Esophagus muscularis mucosa (tissue), 4 donors: ENCODE results near the gene OR2L2. TPM values are rescaled to one million over a fixed set of nuclear protein-coding genes. Genes with fewer than 3 reads are reported as not detected.

ENCODE experiments used
- small RNA-seq, 3 donors: library from RNA; depleted of rRNA; stranded (forward); fragments of <200 nt; gene quantifications; one replicate each; pipeline ENCODE3, GENCODE V24; 2016
- total RNA-seq, 4 donors: library from RNA; depleted of rRNA; stranded (reverse); fragments of >200 nt; gene quantifications; one replicate each; pipeline versions ENCODE4 v1.1.0 to v1.2.1, GENCODE V29; 2016

OR2L2 gene
- total RNA-seq, 4 donors from 2014 or later: not detected

Small RNA genes within 50 kb of the gene (small RNA-seq; reads per million reads assigned to genes)
- gene RF00019: 0 reads per million in 3 donors

Other genes with a start within 250 kb of the OR2L2 start
- gene OR14A16, start 206.0 kb upstream of the OR2L2 start, total RNA-seq: not detected
- gene OR11L1, start 188.2 kb upstream of the OR2L2 start, total RNA-seq: not detected
- gene TRIM58, start 172.9 kb upstream of the OR2L2 start, total RNA-seq: 1 to 10 TPM in 2 of 4 donors, under 1 TPM in 2; 0.42 to 7.3 (median 1.9) TPM
- gene OR2W3, start 134.5 kb upstream of the OR2L2 start, total RNA-seq: 1 to 10 TPM in 1 of 4 donors, under 1 TPM in 2, not detected in 1; 0.34 to 1.9 (median 0.83) TPM
- gene OR2T8, start 109.8 kb upstream of the OR2L2 start, total RNA-seq: not detected
- gene OR2AJ1, start 105.2 kb upstream of the OR2L2 start, total RNA-seq: not detected
- gene OR2L8, start 81.2 kb upstream of the OR2L2 start, total RNA-seq: not detected
- not detected for gene OR2AK2, start 64.8 kb upstream of the OR2L2 start, total RNA-seq
- not detected for gene OR2L5, start 16.4 kb upstream of the OR2L2 start, total RNA-seq
- gene OR2L3, start 16.8 kb downstream of the OR2L2 start, total RNA-seq: not detected
- gene OR2L13, start 65.1 kb downstream of the OR2L2 start, total RNA-seq: not detected
- not detected for gene OR2M5, start 115.1 kb downstream of the OR2L2 start, total RNA-seq
- gene OR2M2, start 144.8 kb downstream of the OR2L2 start, total RNA-seq: not detected
- not detected for gene OR2M3, start 167.2 kb downstream of the OR2L2 start, total RNA-seq
- not detected for gene OR2M4, start 201.3 kb downstream of the OR2L2 start, total RNA-seq
- not detected for gene OR2T33, start 247.9 kb downstream of the OR2L2 start, total RNA-seq